Activated CD8-positive, alpha-beta memory T cell treated with anti-CD3 and anti-CD28 coated beads for 36 hours (primary cell): ENCODE data around the gene RLN3. TPM values are rescaled to one million over a fixed set of nuclear protein-coding genes. Genes with fewer than 3 reads are reported as not detected.
"Not testable (repeated sequence)": the region's sequence is repeated elsewhere in the genome, so short reads cannot be mapped to it uniquely, and the experiment has no call there.

Experiments
- CTCF ChIA-PET: fragments of 350-600 bp; sonication (Branson Sonifier 250); formaldehyde crosslinking; loops from one replicate; lab custom pipeline; 2021; ENCODE audit warnings: antibody characterized with exemption; lab: Charles Lee
- POLR2A ChIA-PET: fragments of 350-600 bp; sonication (Branson Sonifier 250); formaldehyde crosslinking; loops from one replicate; lab custom pipeline; 2021; ENCODE audit warnings: antibody characterized with exemption; lab: Charles Lee
- total RNA-seq, 2 experiments: library from RNA; stranded (reverse); gene quantifications; one replicate each; pipeline ENCODE4 v1.2.3, GENCODE V29; 2021

The RLN3 gene
- total RNA-seq, 2 experiments from 2014 or later, result not detected

- POLR2A ChIA-PET, result interaction anchor here (0.6 to 3.8 kb wide), 8 partner anchors 18 to 355 kb away, joined by 3 to 19 read pairs (median 4); partner anchors contain the start of genes ASF1B, DCAF15 and IL27RA
- CTCF ChIA-PET, result interaction anchor here (0.9 to 2.3 kb wide), 3 partner anchors 102 to 159 kb away, joined by 3 to 5 read pairs (median 3); no protein-coding TSS in a partner anchor
Measured at GRCh38 chr19:14005349-14006084, 22.4 kb upstream of the RLN3 start.

- POLR2A ChIA-PET, result interaction anchor here (0.6 to 3.8 kb wide), 7 partner anchors 19 to 354 kb away, joined by 3 to 19 read pairs (median 5); partner anchors contain the start of genes ASF1B, DCAF15 and IL27RA
- CTCF ChIA-PET, result interaction anchor here (0.5 to 2.3 kb wide), 6 partner anchors 26 to 362 kb away, joined by 3 to 5 read pairs (median 4); partner anchors contain the start of genes DCAF15 and IL27RA
Measured at GRCh38 chr19:14006085-14006765, 21.7 kb upstream of the RLN3 start, which contains the start of gene RFX1. Gene RFX1, minus strand, starts transcription at chr19:14006320. Its CDS starts 12,477 bp downstream, at chr19:13993843.

GRCh38 chr19:14006766-14007562, 21.0 kb upstream of the RLN3 start:
- CTCF ChIA-PET, result interaction anchor here (0.5 to 2.3 kb wide), 7 partner anchors 20 to 362 kb away, joined by 3 to 5 read pairs (median 4); partner anchors contain the start of genes DCAF15 and IL27RA

DNA sequence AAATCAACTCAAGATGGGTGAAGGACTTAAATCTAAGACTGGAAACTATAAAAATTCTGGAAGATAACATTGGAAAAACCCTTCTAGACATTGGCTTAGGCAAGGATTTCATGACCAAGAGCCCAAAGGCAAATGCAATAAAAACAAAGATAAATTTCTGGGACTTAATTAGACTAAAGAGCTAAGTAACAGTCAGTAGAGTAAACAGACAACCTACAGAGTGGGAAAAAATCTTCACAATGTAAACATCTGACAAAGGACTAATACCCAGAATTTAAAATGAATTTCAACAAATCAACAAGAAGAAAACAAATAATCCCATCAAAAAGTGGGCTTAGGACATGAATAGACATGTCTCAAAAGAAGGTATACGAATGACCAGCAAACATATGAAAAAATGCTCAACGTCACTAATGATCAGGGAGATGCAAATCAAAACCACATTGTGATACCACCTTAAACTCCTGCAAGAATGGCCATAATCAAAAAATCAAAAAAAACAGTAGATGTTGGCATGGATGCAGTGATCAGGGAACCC, 15.5 kb upstream of the RLN3 start:
- ChIA-PET CTCF (no interaction called here), POLR2A (no interaction called here)

More at GRCh38 chr19:14006766-14007562, 21.0 kb upstream of the RLN3 start:
- POLR2A ChIA-PET, result interaction anchor here (0.5 to 3.8 kb wide), 8 partner anchors 12 to 1285 kb away, joined by 3 to 19 read pairs (median 5); partner anchors contain the start of genes ASF1B, DCAF15 and IL27RA

DNA sequence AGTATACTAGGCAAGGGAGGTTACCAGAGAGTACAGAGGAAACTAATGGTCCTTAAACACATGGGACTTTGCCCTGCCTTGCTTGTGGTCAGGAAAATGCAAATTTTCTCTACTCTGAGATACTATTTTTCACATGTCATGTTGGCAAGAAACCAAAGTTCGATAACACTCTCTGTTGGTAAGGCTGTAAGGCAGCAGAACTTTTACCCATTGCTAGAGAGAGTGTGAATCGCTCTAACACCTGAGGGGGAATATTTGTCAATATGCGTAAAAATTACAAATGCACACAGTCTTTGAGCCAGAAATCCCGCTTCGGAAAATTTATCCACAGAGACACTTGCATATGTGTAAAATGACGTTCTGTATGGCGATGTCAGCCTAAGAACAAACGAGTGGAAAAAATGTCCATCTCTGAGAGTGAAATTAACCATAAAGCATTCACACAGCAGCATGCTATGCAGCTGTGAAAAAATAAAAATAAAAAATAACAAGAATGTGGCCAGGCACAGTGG, 12.4 kb upstream of the RLN3 start:
- POLR2A ChIA-PET, result no interaction called here
- CTCF ChIA-PET, result interaction anchor here (0.9 to 1.0 kb wide), 2 partner anchors 43 to 134 kb away, joined by 4 read pairs; no protein-coding TSS in a partner anchor

DNA sequence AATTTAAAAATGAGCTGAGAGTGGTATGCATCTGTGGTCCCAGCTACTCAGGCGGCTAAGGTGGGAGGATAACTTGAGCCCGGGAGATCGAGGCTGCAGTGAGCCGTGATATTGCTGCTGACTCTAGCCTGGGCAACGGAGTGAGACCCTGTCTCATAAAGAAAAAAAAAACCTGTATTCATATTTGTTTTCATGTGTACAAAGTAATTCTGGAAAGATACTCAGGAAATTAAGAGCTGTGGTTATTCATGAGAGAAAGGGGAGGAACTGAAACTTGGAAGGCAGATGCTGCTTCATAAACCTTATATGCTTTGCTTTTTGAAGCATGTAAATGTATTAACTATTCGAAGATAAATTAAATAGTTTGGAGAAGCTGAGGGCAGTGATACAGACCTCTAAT, 8.8 kb upstream of the RLN3 start:
- POLR2A ChIA-PET, result interaction anchor here (0.6 to 0.8 kb wide), 2 partner anchors 12 to 132 kb away, joined by 3 read pairs; no protein-coding TSS in a partner anchor

GRCh38 chr19:14019739-14020138, 8.2 kb upstream of the RLN3 start:
- POLR2A ChIA-PET, result not testable (repeated sequence)
- CTCF ChIA-PET, result interaction anchor here (1.1 to 1.4 kb wide), 3 partner anchors 21 to 138 kb away, joined by 3 to 7 read pairs (median 3); no protein-coding TSS in a partner anchor

More for the DNA sequence above, 8.8 kb upstream of the RLN3 start:
- CTCF ChIA-PET, result interaction anchor here (1.1 to 1.4 kb wide), 3 partner anchors 21 to 138 kb away, joined by 3 to 7 read pairs (median 3); no protein-coding TSS in a partner anchor

- CTCF ChIA-PET, result interaction anchor here (0.8 to 1.4 kb wide), 4 partner anchors 9 to 159 kb away, joined by 3 to 8 read pairs (median 4); partner anchors contain the start of genes IL27RA and MISP3
- POLR2A ChIA-PET, result interaction anchor here (0.8 kb wide), 1 partner anchor 10 kb away, joined by 6 read pairs; the partner anchor contains the start of gene IL27RA
Measured at GRCh38 chr19:14021474-14021873, 6.5 kb upstream of the RLN3 start.

- ChIA-PET CTCF (interaction anchor here (1.4 kb wide), 1 partner anchor 50 kb away, joined by 6 read pairs; the partner anchor contains the start of gene MISP3), POLR2A (interaction anchor here (0.6 to 0.8 kb wide), 2 partner anchors 9 to 174 kb away, joined by 6 read pairs; partner anchors contain the start of gene IL27RA)
Measured at GRCh38 chr19:14022469-14022868, 5.5 kb upstream of the RLN3 start.

DNA sequence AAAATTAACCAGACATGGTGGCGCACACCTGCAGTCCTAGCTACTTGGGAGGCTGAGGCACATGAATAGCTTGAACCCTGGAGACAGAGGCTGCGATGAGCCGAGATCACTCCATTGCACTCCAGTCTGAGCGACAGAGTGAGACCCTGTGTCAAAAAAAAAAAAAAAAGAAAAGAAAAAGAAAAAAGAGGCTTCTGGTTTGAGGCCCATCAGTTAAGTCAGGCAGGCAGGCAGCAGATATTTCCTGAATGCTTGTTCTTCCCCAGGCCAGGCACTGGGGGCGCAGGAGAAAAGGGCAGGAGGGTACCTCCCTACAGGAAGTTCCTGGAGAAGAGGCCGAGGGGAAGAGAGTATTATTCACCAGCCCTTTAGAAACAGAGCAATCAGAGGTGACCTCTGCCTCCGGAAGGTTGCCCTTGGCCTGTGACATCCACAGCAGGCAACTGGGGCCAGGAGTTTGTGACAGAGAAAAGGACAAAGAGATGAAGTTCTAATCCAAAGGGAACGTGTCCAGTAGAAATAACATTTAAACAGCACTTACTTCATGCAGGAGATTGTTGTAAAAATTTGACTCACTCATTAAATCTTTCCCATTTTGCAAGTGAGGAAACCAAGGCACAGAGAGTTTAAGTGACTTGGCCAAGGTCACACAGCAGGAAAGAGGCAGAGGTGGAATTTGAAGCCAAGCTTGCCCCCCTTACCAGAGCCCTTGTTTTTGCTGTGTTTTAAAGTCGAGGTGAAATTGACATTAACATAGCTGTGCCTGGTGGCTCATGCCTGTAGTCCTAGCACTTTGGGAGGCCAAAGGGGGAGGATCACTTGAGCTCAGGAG, 4.3 kb upstream of the RLN3 start:
- ChIA-PET POLR2A (no interaction called here), CTCF (interaction anchor here (0.7 kb wide), 1 partner anchor 37 kb away, joined by 3 read pairs; no protein-coding TSS in a partner anchor)

- CTCF ChIA-PET, POLR2A ChIA-PET: not testable (repeated sequence)
Measured at GRCh38 chr19:14026652-14027192, 1.2 kb upstream of the RLN3 start.

GRCh38 chr19:14028901-14029300, 953 bp downstream of the RLN3 start:
- POLR2A ChIA-PET, result no interaction called here
- CTCF ChIA-PET, result interaction anchor here (0.9 kb wide), 1 partner anchor 30 kb away, joined by 3 read pairs; no protein-coding TSS in a partner anchor

- ChIA-PET POLR2A (interaction anchor here (0.6 to 2.0 kb wide), 8 partner anchors 9 to 126 kb away, joined by 3 to 11 read pairs (median 4); partner anchors contain the start of gene RFX1), CTCF (interaction anchor here (0.6 to 2.4 kb wide), 22 partner anchors 9 to 910 kb away, joined by 3 to 17 read pairs (median 4); partner anchors contain the start of genes ASF1B and MISP3)
Measured at GRCh38 chr19:14030997-14031718, 3.2 kb downstream of the RLN3 start.

- POLR2A ChIA-PET, result interaction anchor here (0.6 to 2.0 kb wide), 10 partner anchors 10 to 195 kb away, joined by 3 to 11 read pairs (median 4); partner anchors contain the start of gene RFX1
- CTCF ChIA-PET, result interaction anchor here (0.6 to 2.4 kb wide), 23 partner anchors 10 to 911 kb away, joined by 3 to 17 read pairs (median 4); partner anchors contain the start of genes ASF1B and MISP3
Measured at GRCh38 chr19:14031719-14032480, 4.0 kb downstream of the RLN3 start, which contains the start of gene IL27RA. Gene IL27RA, plus strand, starts transcription at chr19:14031762. Its CDS starts 111 bp downstream, at chr19:14031873.
